ENCODE results near the gene ADAMTSL4. TPM values are rescaled to one million over a fixed set of nuclear protein-coding genes. Genes with fewer than 3 reads are reported as not detected.
"Not testable (repeated sequence)": the region's sequence is repeated elsewhere in the genome, so short reads cannot be mapped to it uniquely, and the experiment has no call there.

Gene ADAMTSL4
- total and polyA plus RNA-seq, 12 donors = 1.7 to 34.4 (median 9.2) TPM

DNA sequence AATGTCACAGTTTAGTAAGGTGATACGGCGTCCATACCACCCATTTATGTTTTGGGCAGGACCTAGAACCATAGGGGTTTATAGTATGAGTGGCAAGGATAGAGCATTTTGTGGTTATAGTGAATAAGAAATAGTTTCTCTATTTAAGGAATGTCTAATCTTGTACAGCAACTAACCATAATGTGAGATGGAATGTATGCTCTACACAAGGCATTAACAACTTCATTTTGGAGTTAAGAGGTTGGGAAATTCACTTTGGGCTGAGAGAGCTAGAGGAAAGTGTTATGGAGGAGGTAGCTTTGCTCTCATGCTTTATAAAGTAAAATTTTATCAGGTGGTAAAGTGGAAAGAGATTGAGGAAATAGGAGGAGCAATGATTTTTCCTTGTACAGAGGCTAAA is 33.2 kb downstream of the ADAMTSL4 start:
- WGBS, 4 donors = 71 to 100% (median 95%) methylated on average over 2 of the region's 2 CpGs
- Histone ChIP-seq H3K4me1 (replicated peaks in 1 of 2) (peaks cover 8 to 9% of the 10 kb centered on the region in 2 donors), H3K4me3 (no peak overlapping the region), H3K27ac (no peak overlapping the region), H3K9me3 (replicated peaks in 1 of 3) (no peaks in the 10 kb centered on the region), H3K27me3 (no peaks in the 10 kb centered on the region), H3K36me3 (replicated peaks in 1 of 2) (peaks cover 0 to 3% of the 10 kb centered on the region in 2 donors)
- TF ChIP-seq, protein P1, sequence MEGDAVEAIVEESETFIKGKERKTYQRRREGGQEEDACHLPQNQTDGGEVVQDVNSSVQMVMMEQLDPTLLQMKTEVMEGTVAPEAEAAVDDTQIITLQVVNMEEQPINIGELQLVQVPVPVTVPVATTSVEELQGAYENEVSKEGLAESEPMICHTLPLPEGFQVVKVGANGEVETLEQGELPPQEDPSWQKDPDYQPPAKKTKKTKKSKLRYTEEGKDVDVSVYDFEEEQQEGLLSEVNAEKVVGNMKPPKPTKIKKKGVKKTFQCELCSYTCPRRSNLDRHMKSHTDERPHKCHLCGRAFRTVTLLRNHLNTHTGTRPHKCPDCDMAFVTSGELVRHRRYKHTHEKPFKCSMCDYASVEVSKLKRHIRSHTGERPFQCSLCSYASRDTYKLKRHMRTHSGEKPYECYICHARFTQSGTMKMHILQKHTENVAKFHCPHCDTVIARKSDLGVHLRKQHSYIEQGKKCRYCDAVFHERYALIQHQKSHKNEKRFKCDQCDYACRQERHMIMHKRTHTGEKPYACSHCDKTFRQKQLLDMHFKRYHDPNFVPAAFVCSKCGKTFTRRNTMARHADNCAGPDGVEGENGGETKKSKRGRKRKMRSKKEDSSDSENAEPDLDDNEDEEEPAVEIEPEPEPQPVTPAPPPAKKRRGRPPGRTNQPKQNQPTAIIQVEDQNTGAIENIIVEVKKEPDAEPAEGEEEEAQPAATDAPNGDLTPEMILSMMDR (IDR thresholded peaks at IDR 0.05) = no peak
- no peak for TF ChIP-seq POLR2A (IDR thresholded peaks at IDR 0.05)
- DNase-seq = no peak
- intact Hi-C loops (cut with DNase I) = no loop called here

DNA sequence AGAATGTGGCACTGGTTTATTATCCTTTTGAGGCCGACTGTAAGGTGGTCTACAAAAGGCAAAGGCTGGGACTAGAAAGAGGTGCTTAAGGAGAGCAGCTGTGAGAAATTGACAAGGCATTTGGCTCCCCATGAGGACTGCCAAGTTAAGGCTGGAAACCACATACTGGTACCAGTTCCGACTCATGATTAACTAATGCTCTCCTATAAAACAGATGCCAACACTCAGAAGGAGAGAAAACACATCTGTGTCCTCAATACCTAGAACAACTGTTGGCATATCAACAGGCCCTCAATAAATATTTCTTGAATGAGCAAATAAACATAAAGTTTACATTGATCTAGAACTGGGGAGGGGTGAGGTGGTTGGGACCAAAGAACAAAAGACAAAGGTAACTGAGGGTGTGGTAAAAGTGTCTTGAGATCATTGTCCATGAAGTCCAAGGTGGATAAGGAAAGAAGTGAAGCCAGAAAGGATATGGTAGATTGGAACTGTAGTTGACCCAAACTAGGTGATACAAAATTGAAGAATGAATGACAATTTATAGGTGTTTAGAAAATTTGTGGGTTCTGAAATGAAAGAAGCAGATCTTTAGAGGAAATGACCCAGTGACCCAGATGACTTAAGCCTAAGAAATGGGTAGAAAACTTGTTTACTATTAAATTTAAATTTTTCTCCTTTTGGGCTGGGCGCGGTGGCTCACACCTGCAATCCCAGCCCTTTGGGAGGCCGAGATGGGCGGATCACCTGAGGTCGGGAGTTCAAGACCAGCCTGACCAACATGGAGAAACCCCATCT is 47.1 kb downstream of the ADAMTSL4 start:
- intact Hi-C loops (cut with DNase I) = no loop called here
- no peak for TF ChIP-seq POLR2A (IDR thresholded peaks at IDR 0.05)
- TF ChIP-seq, protein P1 (IDR thresholded peaks at IDR 0.05) = no peak
- no peak for DNase-seq
- H3K27ac ChIP-seq = no peak overlapping the region
- no peaks in the 10 kb centered on the region for H3K27me3 ChIP-seq
- no peaks in the 10 kb centered on the region for H3K36me3 ChIP-seq (replicated peaks in 1 of 2)
- no peaks in the 10 kb centered on the region for H3K4me1 ChIP-seq (replicated peaks in 1 of 2)
- 89 to 96% (median 91%) methylated on average over 7 of the region's 7 CpGs for WGBS, 4 donors
- H3K4me3 ChIP-seq = no peak overlapping the region
- no peaks in the 10 kb centered on the region for H3K9me3 ChIP-seq (replicated peaks in 1 of 3)

DNA sequence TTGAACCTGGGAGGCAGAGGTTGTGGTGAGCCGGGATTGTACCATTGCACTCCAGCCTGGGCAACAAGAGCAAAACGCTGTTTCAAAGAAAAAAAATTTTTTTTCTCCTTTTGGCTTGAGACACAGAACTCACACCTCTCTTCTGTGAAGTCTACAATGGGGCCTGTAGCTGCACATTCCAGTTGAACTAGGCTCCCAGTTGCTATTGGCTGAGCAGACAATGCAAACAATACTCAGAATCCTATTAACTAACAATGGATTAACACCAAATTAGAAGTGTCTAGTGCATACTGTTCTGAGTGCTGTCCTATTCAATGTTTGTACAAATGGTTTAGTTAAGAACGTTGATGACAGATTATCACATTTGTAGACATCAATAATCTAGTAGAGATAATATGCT is 47.8 kb downstream of the ADAMTSL4 start:
- Histone ChIP-seq H3K4me1 (replicated peaks in 1 of 2) (no peaks in the 10 kb centered on the region), H3K36me3 (replicated peaks in 1 of 2) (no peaks in the 10 kb centered on the region), H3K4me3 (no peak overlapping the region), H3K9me3 (replicated peaks in 1 of 3) (no peaks in the 10 kb centered on the region), H3K27ac (no peak overlapping the region), H3K27me3 (no peaks in the 10 kb centered on the region)
- WGBS, 4 donors = 72 to 79% (median 76%) methylated on average over 3 of the region's 3 CpGs
- intact Hi-C loops (cut with DNase I) = no loop called here
- TF ChIP-seq, protein P1 (IDR thresholded peaks at IDR 0.05) = no peak
- TF ChIP-seq POLR2A (IDR thresholded peaks at IDR 0.05) = no peak
- no peak for DNase-seq

DNA sequence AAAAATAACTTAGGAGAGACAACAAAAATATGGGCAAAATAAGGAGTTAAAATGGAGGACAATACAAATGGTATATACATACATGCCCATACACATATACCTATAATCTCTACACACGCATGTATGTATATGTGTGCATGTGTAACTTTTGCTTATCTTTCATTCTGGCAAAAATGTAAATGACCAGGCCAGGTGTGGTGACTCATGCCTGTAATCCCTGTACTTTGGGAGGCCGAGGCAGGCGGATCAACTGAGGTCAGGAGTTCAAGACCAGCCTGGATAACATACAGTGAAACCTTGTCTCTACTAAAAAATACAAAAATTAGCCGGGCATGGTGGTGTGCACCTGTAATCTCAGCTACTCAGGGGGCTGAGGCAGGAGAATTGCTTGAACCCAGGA is 49.1 kb downstream of the ADAMTSL4 start:
- peak in 1 of 7 donors; percentile 13 for DNase-seq
- WGBS, 4 donors = 59 to 73% (median 62%) methylated on average over 4 of the region's 4 CpGs

DNA sequence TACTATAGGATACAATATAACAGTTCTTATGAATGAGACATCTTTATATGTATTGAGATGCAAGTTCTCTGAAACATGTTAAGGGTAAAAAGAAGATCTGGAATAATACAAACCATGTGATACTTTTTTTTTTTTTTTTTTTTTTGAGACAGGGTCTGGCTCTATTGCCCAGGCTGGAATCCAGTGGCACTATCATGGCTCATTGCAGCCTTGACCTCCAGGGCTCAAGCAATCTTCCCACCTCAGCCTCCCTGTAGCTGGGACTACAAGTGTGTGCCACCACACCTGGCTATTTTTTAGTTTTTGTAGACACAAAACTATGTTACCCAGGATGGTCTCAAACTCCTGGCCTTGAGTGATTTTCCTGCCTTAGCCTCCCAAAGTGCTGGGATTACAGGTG is 52.3 kb downstream of the ADAMTSL4 start:
- DNase-seq = no peak
- intact Hi-C loops (cut with DNase I) = no loop called here
- no peak for TF ChIP-seq POLR2A (IDR thresholded peaks at IDR 0.05)
- TF ChIP-seq, protein P1 (IDR thresholded peaks at IDR 0.05) = no peak
- Histone ChIP-seq H3K27me3 (no peaks in the 10 kb centered on the region), H3K27ac (peak overlapping the region in 1 of 5 donors; percentile 24), H3K4me1 (replicated peaks in 1 of 2) (peaks cover 13 to 14% of the 10 kb centered on the region in 2 donors), H3K9me3 (replicated peaks in 1 of 3) (no peaks in the 10 kb centered on the region), H3K36me3 (replicated peaks in 1 of 2) (no peaks in the 10 kb centered on the region), H3K4me3 (no peak overlapping the region)

More for the DNA sequence above, 49.1 kb downstream of the ADAMTSL4 start:
- H3K27me3 ChIP-seq; H3K4me3 ChIP-seq; H3K4me1 ChIP-seq (replicated peaks in 1 of 2); H3K9me3 ChIP-seq (replicated peaks in 1 of 3); intact Hi-C loops (cut with DNase I); H3K36me3 ChIP-seq (replicated peaks in 1 of 2): not testable (repeated sequence)
- H3K27ac ChIP-seq = peak overlapping the region in 1 of 5 donors; percentile 40

DNA sequence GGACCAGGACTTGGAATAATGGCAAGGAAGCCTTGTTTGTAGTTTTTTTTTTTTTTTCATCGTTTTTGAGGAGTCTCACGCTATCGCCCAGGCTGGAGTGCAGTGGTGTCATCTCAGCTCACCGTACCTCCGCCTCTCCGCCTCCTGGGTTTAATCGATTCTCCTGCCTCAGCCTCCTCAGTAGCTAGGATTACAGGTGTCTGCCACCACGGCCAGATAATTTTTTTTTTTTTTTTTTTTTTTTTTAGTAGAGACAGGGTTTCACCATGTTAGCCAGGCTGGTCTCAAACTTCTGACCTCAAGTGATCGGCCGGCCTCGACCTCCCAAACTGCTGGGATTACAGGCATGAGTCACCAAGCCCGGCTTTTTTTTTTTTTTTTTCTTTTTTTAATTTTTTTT is 53.2 kb downstream of the ADAMTSL4 start:
- H3K27ac ChIP-seq; H3K4me3 ChIP-seq; intact Hi-C loops (cut with DNase I); DNase-seq; H3K36me3 ChIP-seq (replicated peaks in 1 of 2); H3K9me3 ChIP-seq (replicated peaks in 1 of 3); H3K27me3 ChIP-seq: not testable (repeated sequence)
- WGBS, 4 donors = 80 to 88% (median 83%) methylated on average over 12 of the region's 12 CpGs
- H3K4me1 ChIP-seq (replicated peaks in 1 of 2) = peaks cover 13 to 14% of the 10 kb centered on the region in 2 donors
